ENCODE measurements around the gene NFASC.

The NFASC gene

DNA sequence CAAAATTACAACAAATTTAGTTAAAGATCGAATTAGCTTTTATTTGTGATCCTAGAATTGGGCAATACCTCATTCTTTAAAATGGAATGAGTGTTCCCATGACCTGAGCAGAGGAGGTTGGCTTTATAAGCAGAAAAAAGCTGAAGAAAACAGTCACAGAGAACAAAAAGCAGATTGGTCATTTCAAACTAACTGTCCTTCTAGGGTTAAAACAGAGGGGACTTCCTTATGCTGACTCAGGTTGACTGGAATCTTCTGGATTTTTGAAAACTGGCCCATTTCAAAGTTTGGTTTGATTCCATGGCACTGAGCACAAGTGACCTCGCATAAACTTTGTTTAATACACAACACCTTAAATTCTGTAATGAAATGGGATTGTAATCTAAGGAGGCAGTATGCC is 17.6 kb downstream of the NFASC start:
- DNase-seq (ENCODE audit: low read depth, low spot score), result no peak

DNA sequence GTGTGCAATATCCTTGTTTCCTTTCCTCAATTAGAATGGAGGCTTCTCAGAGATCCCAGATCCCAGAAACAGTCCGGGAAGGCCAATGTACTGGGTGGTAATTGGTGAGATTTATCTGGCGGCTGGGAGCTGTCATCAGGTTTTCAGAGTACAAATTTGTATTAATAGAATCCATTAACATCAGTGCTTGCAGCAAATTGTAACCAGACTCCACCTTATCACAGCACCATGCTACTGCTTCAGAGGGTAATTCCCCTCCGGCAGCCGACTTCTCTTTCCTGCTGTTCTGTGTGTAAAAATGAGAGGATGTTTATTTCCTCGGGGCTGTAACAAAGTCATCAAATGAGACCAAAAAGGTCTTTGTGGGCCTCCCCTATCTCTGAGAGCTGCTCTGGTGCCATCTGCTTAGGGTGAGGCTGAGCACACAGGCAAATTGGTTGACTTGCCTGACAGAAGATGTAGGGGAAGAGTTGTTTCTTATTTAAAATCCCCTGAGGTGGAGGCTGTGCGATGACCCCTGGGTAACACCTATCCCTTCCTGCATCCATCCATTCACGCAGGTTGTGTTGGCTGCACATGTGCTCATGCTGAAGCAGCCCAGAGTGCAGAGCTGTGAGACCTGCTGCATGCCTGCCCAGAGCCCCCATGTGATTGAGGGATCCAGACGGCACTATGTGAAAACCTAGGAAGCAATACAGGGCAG is 19.2 kb downstream of the NFASC start:
- no peak for DNase-seq (ENCODE audit: low read depth, low spot score)

DNA sequence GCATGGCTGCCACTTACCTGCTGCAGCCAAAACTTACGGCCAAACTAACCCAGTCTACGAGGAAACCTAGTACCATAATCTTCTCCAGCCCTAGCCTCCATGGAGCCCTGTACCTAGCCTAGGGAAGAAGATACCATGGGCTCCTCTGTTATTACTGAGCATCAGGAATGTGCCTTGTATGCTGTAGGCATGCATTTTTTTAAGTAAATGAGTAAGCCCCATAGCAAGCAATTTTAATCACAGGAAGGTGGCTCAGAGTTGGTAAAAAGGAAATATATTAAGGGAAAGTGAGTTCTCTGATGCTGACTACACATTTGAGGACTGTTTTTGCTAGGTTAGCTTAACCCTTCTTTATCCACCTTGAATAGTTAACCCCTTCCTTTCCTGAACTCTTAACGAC is 21.2 kb downstream of the NFASC start:
- no peak for DNase-seq (ENCODE audit: low read depth, low spot score)

DNA sequence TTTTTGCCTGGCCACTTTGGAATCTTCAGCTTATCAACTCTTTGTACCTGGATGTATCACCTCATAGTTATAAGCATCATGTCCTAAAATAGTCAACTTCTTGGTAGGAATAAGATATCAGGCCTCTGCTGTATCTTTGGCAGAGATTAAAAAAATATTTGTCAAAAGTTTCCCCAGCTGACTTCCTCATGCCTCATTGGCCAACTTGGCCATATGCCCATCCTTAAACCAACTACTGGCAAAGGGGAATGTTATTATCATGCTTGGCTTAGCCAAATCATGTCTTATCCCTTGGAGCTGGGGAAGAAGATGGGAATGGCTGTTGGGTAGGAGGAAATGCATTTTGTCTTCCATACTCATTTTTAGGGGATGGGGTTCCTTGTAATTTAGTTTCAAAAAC is 23.4 kb downstream of the NFASC start:
- no peak for DNase-seq (ENCODE audit: low read depth, low spot score)

DNA sequence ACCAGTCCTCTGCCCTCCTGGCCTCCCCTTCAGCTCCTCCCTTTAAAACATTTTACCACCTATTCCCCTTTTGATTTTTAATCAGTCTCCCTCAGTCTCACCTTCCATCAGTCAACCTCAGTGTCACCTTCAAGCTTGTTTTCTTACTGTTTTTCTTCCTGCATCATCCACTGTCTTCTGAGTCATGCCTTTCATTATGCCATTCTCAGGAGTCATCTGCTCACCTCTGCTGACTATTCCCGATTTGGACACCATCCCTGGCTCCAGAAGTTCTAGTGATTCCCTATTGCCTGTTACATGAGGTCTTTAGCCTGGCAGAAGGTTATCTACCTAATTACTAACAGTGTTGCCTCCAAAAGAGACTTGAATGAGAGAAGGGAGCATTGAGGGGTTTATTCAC is 23.9 kb downstream of the NFASC start:
- no peak for DNase-seq (ENCODE audit: low read depth, low spot score)

DNA sequence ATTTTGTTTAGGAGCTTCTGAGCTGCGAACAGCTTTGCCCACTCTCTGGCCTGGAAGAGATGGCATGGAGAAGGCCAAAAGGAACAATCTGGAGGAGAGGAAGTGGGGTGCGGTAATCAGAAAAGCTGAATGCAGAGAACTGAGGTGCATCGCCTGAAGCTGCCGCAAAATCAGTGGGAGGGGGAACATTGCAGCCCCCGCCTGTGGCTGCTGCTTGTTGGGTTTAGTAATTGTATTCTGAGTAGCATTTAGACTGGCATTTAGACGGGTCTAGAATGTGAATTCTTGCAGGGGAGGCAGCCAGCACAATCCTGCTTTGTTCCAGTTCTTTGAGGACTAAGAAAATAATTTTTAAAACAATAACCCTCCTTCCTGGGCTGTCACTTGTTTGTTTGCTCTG is 25.4 kb downstream of the NFASC start:
- DNase-seq (ENCODE audit: low read depth, low spot score), result no peak

DNA sequence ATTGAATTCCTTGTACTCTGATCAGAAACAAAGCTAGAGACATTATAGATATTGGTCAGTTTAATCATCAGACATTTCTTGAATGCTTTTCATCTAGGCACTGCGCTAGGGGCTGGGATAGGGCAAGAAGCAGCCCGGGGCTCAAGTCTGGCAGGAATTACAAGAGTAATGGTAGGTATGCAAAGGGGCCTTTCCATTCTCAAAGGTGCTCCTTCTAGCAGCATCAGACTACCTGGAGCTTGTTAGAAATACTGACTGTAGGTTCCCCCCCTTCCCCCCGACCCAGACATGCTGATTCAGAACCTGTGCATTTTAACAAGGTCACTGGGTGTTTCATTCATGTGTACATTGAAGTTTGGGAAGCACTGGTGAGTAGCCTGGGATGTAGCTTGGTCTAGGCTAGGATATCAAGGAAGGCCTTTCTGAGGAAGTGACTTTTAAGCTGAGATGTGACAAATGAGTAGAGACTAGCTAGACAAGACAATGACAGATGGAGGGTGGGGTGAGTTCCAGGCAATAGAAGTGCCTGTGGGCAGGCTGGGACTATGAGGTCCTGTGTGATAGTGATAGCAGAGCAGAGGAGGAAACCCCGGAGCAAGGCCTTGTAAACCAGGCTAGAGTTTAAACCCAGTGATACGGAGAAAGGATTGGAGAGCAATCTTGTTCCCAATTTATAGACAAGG is 26.3 kb downstream of the NFASC start:
- no peak for DNase-seq (ENCODE audit: low read depth, low spot score)

DNA sequence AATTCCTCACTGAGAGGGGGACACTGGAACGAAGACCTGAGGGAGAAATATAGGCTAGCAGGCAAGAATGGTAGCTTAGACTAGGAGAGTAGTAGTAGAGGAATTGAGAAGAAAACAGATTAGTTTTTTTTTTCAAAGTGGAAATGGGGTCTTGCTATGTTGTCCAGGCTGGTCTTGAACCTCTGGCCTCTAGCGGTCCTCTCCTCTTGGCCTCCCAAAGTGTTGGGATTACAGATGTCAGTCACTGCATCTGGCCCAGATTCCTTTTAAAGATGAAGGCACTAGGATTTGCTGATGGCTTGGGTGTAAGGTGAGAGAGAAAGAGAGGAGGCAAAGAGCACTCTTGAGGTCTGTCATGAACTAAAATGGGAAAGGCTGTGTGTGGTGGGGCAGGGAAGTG is 30.1 kb downstream of the NFASC start:
- DNase-seq (ENCODE audit: low read depth, low spot score), result no peak

DNA sequence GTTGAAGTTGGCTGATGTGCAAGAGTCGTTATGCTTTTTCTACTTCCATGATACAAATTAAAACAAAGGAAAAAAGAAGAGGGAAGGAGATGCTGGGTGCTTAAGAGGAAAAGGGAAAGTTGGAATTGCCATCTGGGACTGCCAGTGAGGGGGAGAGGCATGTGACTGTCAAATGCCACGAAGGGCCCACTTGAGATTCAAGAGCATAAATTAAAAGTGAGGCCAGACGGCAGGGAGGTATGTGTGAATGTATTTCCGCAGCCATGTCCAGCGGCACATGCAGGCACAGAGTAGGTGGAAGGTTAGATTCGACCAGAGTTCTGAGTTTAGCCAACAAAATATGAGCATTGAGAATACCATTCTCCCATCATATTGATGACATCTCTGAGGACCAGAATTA is 32.0 kb downstream of the NFASC start:
- DNase-seq (ENCODE audit: low read depth, low spot score), result no peak

DNA sequence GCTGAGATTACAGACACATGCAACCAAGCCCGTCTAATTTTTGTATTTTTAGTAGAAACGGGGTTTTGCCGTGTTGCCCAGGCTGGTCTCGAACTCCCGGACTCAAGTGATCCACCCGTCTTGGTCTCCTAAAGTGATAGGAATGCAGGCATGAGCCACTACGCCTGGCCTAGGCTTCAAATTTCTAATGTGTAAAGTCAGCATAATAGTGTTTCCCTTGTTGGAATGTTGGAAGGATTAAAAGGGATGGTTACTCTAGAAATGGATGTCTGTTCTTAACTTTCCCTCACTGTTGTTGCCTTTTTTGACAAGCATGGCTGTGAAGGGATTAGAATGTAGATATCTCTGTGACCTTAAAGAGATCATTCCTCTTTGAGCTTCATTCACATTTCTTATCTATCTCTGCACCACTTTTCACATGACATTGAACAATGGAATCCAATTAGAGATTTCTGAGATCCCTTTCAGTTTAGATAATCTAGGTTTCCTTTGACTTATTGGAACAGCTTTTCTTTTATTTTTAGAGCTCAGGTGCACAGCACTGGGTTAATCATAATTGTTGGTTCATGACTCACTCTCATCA is 33.7 kb downstream of the NFASC start:
- no peak for DNase-seq (ENCODE audit: low read depth, low spot score)

DNA sequence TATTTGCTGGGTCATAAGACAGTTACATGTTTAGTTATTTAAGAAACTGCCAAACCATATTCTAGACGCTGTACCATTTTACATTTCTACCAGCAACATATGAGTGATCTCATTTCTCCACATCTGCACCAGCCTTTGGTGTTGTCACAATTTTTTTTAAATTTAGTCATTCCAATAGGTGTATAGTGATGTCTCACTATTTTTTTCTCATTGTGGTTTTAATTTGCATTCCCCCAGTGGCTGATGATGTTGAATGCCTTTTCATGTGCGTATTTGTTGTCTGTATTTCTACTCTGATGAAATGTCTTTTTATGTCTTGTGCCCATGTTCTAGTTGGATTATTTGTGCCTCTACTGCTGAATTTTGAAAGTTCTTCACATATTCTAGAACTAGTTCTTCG is 38.4 kb downstream of the NFASC start:
- no peak for DNase-seq (ENCODE audit: low read depth, low spot score)

DNA sequence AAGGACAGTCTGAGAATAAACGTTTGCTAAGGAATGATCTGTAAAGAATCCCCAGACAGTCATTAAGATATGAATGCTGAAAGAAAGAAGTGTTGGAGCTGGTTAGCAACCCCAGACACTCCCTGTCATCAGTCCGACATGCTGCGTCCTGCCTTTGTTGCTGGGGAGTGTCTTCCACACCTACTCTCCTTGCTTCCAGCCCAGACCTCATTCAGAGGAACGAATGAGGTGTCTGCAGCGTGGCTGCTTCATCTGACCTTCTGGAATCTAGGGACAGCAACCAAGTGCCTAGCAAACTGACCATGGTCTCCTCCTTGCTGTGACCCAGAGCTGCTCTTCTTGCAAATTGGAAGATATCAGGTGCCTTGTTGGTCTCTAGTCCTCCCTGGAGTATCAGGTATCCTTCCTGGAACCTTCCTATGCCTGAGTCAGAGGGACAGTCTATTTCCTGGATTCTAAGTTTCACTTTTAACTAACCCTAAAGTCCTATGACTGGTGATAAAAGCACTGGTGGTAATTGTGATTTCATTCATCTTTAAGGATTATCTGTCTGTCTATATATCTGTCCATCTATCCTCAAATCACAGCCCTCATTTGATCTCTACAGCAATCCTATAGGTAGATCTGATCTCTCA is 45.3 kb downstream of the NFASC start:
- no peak for DNase-seq (ENCODE audit: low read depth, low spot score)

DNA sequence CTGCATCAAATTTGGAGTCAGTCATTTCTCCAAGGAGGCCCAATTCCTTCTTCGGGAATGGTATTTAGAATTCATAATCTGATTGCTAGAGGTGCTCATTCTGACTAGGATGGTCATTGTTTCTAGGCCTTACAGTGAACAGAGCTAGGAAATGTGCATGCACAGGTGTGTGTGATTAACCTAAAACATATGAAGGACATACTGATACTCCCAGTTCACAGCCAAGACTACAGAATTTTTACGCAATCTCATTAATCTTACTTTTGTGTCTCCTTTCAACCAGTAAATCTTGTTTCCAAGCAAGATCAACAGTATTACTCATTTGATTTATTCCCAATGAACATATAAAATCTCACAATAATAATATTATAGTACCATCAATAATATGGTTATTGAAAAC is 47.1 kb downstream of the NFASC start:
- no peak for DNase-seq (ENCODE audit: low read depth, low spot score)

DNA sequence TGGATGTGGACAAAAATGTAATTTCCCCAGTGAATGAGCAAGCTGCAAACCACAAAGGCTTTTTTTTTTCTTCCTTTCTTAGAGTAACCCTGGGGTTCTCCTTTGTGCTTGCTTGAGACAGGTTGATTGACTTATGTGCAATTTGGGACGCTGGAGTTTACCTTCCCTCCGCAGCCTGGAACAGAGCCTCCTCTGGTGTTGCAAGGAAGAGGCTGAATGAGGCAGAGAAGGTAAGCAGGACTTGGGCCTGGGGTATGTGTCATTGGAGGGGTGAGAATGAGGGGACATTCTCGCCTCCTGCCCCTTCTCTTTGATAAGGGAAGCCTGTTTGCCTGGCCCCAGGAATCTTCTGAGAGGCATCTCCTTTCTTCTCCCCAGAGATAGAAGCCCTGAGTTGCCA is 49.8 kb downstream of the NFASC start:
- no peak for DNase-seq (ENCODE audit: low read depth, low spot score)

DNA sequence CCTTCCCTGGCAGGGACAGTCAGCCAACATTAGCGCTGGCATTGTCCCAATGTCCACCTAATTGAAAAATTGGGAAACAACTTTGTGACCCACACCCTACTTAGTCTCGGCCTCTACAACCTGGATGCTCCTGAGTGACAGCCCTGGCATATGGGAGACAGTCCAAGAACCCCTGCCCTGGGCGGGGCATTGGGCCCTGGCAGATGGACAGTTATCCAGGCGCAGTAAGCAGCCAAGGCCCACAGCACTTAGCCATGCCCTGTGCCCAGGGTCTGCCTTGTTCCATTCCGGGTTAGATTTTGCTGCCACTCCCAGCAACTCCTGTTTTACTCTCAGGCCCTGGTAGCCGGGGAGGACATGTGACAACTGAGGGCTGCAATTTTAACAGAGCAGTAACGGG is 50.3 kb downstream of the NFASC start:
- no peak for DNase-seq (ENCODE audit: low read depth, low spot score)

DNA sequence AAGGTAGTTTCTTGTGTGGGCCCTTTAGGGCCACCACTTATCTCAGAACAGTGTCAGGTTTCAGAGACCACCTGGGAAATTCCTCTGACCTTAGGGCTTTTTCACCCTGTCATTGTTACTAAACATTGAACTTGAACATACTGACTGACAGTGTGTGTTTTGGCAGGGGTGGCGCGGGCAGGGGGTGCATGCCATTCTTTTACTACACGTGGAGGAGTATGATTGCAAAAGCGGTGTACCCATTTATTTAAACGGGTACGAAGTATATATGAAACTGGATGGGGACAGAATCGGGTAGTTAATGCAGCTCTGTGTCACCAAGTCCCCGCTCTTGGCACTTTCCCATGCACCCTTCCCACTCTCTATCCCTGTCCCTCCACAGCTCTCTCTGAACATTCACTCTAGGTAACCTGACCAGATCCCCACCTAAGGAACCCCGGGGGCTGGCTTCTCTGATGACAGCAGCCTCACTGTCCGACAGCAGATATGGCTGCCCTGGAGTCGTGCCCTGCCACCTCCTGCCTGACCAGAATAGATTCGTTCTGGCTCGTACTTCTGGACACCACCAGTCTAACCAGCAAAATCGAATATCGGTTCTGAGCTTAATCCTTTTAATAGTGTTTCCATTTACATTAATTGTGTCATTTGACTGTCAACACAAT is 51.3 kb downstream of the NFASC start:
- DNase-seq (ENCODE audit: low read depth, low spot score), result no peak

DNA sequence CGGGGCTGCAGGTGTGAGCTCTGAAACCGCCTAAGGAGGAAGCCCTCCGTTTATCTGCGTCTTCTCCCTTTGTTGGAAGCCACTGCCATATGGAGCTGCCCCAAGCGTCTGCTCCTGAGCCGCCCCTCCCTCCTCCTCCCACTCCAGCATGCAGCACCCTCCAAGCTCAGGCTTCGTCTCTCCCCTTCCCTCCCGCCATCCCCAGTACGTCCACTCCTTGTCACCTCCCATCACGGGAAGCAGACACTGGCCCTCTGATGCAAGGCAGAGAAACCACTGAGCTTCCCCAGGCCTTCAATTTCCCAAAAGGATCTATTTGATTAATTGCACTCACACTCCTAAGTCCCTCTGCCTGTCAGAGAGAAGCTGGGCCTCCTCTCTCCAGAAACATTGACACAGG is 52.5 kb downstream of the NFASC start:
- no peak for DNase-seq (ENCODE audit: low read depth, low spot score)

DNA sequence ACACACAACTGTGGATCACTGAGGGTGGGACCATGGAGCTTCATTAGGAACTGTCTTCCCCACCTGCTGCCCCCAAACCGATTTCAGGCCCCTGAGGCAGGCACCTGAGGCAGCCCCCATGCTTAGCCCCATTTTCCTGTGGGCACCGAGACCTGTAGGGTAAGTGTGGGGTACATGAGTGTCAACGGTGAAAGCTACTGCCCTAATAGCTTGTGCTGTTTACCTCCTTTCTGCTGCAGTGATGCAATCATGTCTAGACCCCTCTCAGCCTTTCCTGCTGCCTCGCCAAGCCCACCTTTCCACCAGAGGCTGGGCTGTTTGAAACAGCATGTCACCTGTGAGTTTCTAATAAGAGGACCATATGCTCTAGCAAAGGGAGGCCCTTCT is 53.0 kb downstream of the NFASC start:
- no peak for DNase-seq (ENCODE audit: low read depth, low spot score)

DNA sequence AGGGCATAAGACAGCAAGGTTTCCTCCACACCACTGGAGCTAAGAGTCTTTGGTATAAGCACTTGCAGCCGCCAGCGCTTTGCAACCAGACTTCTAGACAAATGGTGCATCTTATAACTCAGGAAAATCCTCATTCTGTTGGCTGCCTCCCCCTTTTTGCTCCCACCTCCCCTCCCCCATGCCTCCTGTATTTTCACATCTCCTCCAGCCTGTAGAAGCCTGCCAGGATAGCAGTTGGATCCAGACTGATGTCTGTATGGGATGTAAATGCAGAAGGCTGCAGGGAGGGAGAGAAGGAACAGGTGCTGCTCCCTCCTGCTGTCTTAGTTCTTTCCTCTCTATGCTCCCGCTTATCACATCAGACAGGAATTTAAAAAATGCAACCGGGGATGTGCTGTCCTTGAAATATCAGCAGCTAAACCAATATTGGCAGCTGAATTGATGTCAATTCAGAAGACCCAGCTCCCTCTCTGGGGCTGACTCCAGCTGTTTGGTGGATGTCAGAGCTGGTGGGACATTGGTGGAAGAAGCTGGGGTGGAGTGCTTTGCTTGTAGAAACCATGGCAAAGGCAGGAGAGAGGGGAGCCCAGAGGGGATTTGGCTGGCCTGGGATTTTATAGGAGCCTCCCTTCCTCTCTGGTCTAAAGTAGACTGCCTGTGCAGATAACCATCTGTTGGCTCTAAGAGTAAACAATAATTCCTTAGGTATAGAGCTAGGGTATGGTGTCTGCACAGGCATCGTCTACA is 53.5 kb downstream of the NFASC start:
- peak; percentile 96 for DNase-seq (ENCODE audit: low read depth, low spot score)

DNA sequence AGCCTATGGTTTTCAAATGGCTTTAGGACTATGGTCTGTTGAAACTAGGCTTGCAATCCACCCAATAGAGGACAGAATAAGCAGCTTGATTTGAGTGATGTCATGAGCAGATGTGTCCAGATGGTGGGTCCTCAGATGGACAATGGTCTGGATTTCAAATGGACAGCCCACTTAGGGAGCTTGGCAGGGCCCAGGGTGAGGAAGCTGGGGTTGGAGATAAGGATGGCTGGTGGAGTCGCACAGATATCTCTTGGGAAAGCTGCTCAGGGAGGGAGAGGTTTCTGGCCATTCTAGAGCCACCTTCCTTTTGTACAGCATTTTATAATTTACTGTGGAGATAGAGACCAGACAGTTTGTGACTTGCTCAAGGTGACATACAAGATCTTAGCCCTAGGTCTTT is 55.0 kb downstream of the NFASC start:
- DNase-seq (ENCODE audit: low read depth, low spot score), result no peak

All from iPS DF 19.7 (cell line).